Mucosa of descending colon (tissue), 3 donors: ENCODE data around the gene ALDH1L1. TPM values are rescaled to one million over a fixed set of nuclear protein-coding genes. Genes with fewer than 3 reads are reported as not detected.

Experiments used
- ATAC-seq: fragments of 200-7000 bp; cut with Tn5 transposase; one replicate; pipeline ENCODE4 v1.9.1; 2020; ENCODE audit warnings: mild to moderate bottlenecking, moderate library complexity
- DNase-seq, 3 donors: peaks; one replicate each; pipeline ENCODE4 v3.0.0-alpha.2; 2020
- H3K36me3 ChIP-seq: fragments of 200-600 bp; one replicate; pipeline ENCODE4 v1.8.0; 2021; ENCODE audit warnings: low read depth, mild to moderate bottlenecking
- H3K4me1 ChIP-seq: fragments of 200-600 bp; one replicate; pipeline ENCODE4 v1.8.0; 2021; ENCODE audit warnings: low read depth, mild to moderate bottlenecking
- H3K4me3 ChIP-seq: fragments of 200-600 bp; one replicate; pipeline ENCODE4 v1.8.0; 2021; ENCODE audit warnings: mild to moderate bottlenecking
- H3K9me3 ChIP-seq: fragments of 200-600 bp; one replicate; pipeline ENCODE4 v1.8.0; 2021; ENCODE audit warnings: mild to moderate bottlenecking
- CTCF ChIP-seq: fragments of 200-600 bp; IDR thresholded peaks from one replicate; pipeline ENCODE4 v1.8.0; 2022; ENCODE audit warnings: antibody characterized with exemption, mild to moderate bottlenecking
- intact Hi-C, 2 donors: fragments of 100-400 bp; cut with DNase I in 1 of 2; cut with micrococcal nuclease in 1 of 2; formaldehyde crosslinking; loops; one replicate each; pipeline versions ENCODE4 v1.11.0 to v1.11.1; 2022; cut with DNase I, micrococcal nuclease
- total RNA-seq, 3 donors: library from RNA; stranded (reverse); fragmentation: NEBNext Ultra II Directional in 2 of 3; extraction: Animal tissue kit (Norgen Biotek cat#: 25700) in 2 of 3; gene quantifications; one replicate each; pipeline versions ENCODE4 v1.2.1 to v1.2.4, GENCODE V29; 2021 to 2023
- donor health status: DM: no; HTN: no; CAD: no; lungs with moderate emphysema.
- donor health status: DM: no; HTN: no; CAD: no.
- donor health status: DM: no; HTN: yes; CAD: no.

Gene ALDH1L1
- total RNA-seq, 3 donors from 2014 or later, result 14.3 to 27.4 (median 15.0) TPM

DNA sequence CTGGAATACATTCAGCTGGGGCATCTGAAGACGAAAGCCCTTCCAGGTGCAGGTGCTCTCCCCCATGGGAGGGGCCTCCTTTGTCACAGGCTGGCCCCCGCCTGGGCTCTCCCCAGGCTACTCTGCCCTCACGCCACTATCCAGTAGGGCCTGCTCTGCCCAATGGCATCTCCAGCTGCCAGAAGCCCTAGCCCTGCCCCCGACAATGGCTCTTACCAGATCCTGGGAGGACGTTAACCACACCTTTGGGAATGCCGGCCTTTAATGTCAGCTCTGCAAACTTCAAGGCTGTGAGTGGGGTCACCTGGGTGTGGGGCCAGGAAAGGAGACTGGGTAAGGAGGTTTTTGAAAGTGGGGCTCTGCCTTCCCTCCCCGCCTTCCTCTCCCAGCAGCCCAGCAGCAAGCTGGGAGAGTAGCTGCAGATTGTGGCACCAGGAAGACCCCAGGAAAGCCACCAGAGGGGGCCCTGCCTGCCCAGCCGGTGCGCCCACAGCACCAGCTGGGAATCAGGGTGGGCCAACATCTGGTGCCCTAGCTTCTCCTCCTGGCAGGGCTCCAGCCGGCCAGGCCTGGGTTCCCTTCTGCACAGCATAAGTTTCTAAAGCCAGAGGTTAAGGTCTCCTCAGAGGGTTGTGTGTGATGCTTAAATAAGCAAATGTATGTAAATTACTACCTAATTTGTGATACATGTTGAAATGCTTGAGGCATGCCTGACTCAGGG, 56.1 kb downstream of the ALDH1L1 start:
- DNase-seq, result peak in 2 of 3 donors; percentile 22 to 25
- ATAC-seq, result no peak

GRCh38 chr3:126121632-126122031, 58.8 kb downstream of the ALDH1L1 start:
- H3K4me1 ChIP-seq, result no peaks in the 10 kb centered on the region
- no peak for ATAC-seq
- no peak overlapping the region for H3K4me3 ChIP-seq
- DNase-seq, result no peak
- no peaks in the 10 kb centered on the region for H3K36me3 ChIP-seq
- intact Hi-C loops, result no loop called here
- H3K9me3 ChIP-seq, result no peaks in the 10 kb centered on the region
- TF ChIP-seq CTCF, result no peak

More for the DNA sequence above, 56.1 kb downstream of the ALDH1L1 start:
- Histone ChIP-seq H3K4me1 (no peaks in the 10 kb centered on the region), H3K4me3 (no peak overlapping the region), H3K9me3 (no peaks in the 10 kb centered on the region), H3K36me3 (no peaks in the 10 kb centered on the region)
- TF ChIP-seq CTCF, result no peak
- intact Hi-C loops, result no loop called here

DNA sequence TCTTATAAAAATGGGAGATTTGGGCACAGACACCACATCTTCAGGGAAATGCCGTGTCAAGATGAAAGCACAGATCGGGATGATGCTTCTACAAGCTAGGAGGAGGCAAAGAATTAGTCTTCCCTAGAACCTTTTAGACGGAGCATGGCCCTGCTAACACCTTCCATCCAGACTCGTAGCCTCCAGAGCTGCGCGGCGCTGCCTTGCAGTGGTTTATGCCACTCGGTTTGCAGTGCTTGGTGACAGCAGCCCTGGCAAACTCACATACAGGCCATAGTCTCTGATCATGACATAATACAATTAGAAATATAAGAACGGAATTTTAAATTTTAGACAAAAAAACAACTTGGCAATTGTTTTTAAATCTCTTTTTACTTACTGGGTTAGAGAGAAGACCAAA, 59.3 kb downstream of the ALDH1L1 start:
- Histone ChIP-seq H3K4me3 (no peak overlapping the region), H3K4me1 (no peaks in the 10 kb centered on the region), H3K9me3 (no peaks in the 10 kb centered on the region), H3K36me3 (no peaks in the 10 kb centered on the region)
- intact Hi-C loops, result no loop called here
- ATAC-seq (no peak), DNase-seq (no peak)
- no peak for TF ChIP-seq CTCF

- no peak for TF ChIP-seq CTCF
- ATAC-seq, result no peak
- H3K4me3 ChIP-seq, result no peak overlapping the region
- H3K36me3 ChIP-seq, result no peaks in the 10 kb centered on the region
- DNase-seq, result no peak
- intact Hi-C loops, result no loop called here
- no peaks in the 10 kb centered on the region for H3K9me3 ChIP-seq
- H3K4me1 ChIP-seq, result no peaks in the 10 kb centered on the region
Measured at GRCh38 chr3:126119976-126120375, 60.4 kb downstream of the ALDH1L1 start.

GRCh38 chr3:126119008-126119675, 61.2 kb downstream of the ALDH1L1 start:
- Histone ChIP-seq H3K36me3 (no peaks in the 10 kb centered on the region), H3K4me1 (no peaks in the 10 kb centered on the region), H3K9me3 (no peaks in the 10 kb centered on the region), H3K4me3 (no peak overlapping the region)
- ATAC-seq, result peak; percentile 44
- peak in 1 of 3 donors; percentile 17 for DNase-seq
- intact Hi-C loops, result no loop called here
- TF ChIP-seq CTCF, result no peak
